Loucy (cell line): ENCODE measurements around the gene SLC35E4.

Experiments
- H2AFZ ChIP-seq: fragments of 200-600 bp; sonication (generic); 2 replicates; pipeline ENCODE4 v1.6.0; 2016; ENCODE audit warnings: antibody characterized with exemption, mild to moderate bottlenecking, low read length, moderate library complexity
- H3F3A ChIP-seq: fragments of 200-600 bp; 2 replicates; pipeline ENCODE4 v1.6.0; 2016; ENCODE audit warnings: antibody characterized with exemption, low read depth, mild to moderate bottlenecking
- H3K27me3 ChIP-seq: fragments of 200-600 bp; sonication (generic); 2 replicates; pipeline ENCODE4 v1.6.1; 2014; ENCODE audit warnings: low read length, mild to moderate bottlenecking; ENCODE audit not compliant: insufficient read depth, poor library complexity, severe bottlenecking
- H3K36me3 ChIP-seq: fragments of 200-600 bp; sonication (generic); 2 replicates; pipeline ENCODE4 v1.6.1; 2016; ENCODE audit warnings: low read length; ENCODE audit not compliant: insufficient read depth
- H3K4me1 ChIP-seq: fragments of 200-600 bp; sonication (generic); 2 replicates; pipeline ENCODE4 v1.5.1; 2014; ENCODE audit warnings: low read length, mild to moderate bottlenecking; ENCODE audit not compliant: insufficient read depth, poor library complexity, severe bottlenecking
- H3K4me2 ChIP-seq: fragments of 200-600 bp; sonication (generic); 2 replicates; pipeline ENCODE4 v1.6.0; 2014; ENCODE audit warnings: antibody characterized with exemption, low read length, low read depth, mild to moderate bottlenecking; ENCODE audit not compliant: poor library complexity, severe bottlenecking
- H3K4me3 ChIP-seq: fragments of 200-600 bp; sonication (generic); 2 replicates; pipeline ENCODE4 v1.5.1; 2014; ENCODE audit warnings: low read length, mild to moderate bottlenecking, mixed read lengths; ENCODE audit not compliant: poor library complexity, severe bottlenecking
- H3K79me2 ChIP-seq: fragments of 200-600 bp; sonication (generic); 2 replicates; pipeline ENCODE4 v1.6.1; 2014; ENCODE audit warnings: low read length; ENCODE audit not compliant: insufficient read depth
- H3K9ac ChIP-seq: fragments of 200-600 bp; sonication (generic); 2 replicates; pipeline ENCODE4 v1.6.0; 2014; ENCODE audit warnings: mild to moderate bottlenecking, low read depth, low read length, moderate library complexity; ENCODE audit not compliant: poor library complexity, severe bottlenecking
- H3K9me2 ChIP-seq: fragments of 200-600 bp; sonication (generic); replicated peaks from 2 replicates; pipeline ENCODE4 v1.6.1; 2016; ENCODE audit warnings: low read depth, low read length, mixed read lengths
- H3K9me3 ChIP-seq: fragments of 200-600 bp; sonication (generic); 2 replicates; pipeline ENCODE4 v1.6.1; 2014; ENCODE audit warnings: mild to moderate bottlenecking, antibody characterized with exemption, low read length, low read depth; ENCODE audit not compliant: insufficient read depth
- H4K20me1 ChIP-seq: fragments of 200-600 bp; sonication (generic); 2 replicates; pipeline ENCODE4 v1.6.0; 2014; ENCODE audit warnings: antibody characterized with exemption, low read length, mild to moderate bottlenecking; ENCODE audit not compliant: insufficient read depth, poor library complexity, severe bottlenecking
- EZH2phosphoT487 ChIP-seq: fragments of 200-600 bp; IDR thresholded peaks from 2 replicates; pipeline ENCODE4 v1.6.1; 2018; ENCODE audit warnings: antibody characterized with exemption, mild to moderate bottlenecking, moderate library complexity, borderline replicate concordance
- TF ChIP-seq, protein P1 (sequence below): fragments of 200-600 bp; sonication (generic); conservative IDR thresholded peaks from 2 replicates; pipeline ENCODE4 v1.5.1; 2014; ENCODE audit warnings: mild to moderate bottlenecking, antibody characterized with exemption, low read length

Gene SLC35E4

DNA sequence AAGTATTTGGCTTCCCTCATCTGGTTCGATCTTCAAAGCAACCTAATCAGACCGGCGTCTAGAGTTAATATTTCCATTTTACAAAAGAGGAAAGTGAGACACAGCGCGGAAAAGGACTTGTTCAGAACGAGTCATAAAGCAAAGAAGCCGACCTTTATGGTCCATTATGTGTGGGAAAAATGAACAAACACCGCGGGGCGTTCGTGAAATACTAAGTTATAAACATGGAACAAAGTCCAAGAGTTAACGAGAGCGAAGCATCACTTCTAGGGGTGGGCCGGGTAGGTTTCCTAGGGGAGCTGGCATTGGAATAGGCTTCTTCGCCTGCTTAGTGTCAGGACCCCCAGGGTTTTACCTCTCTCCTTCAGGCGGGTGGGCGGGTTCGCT, 31.5 kb downstream of the SLC35E4 start:
- Histone ChIP-seq H3K79me2 (no peaks in the 10 kb centered on the region), H3K9ac (peak overlapping the region; percentile 60), H2AFZ (peak overlapping the region; percentile 83), H3K27me3 (no peaks in the 10 kb centered on the region), H4K20me1 (no peaks in the 10 kb centered on the region), H3K9me3 (no peaks in the 10 kb centered on the region), H3K4me1 (peaks cover 8% of the 10 kb centered on the region), H3K9me2 (no peaks in the 10 kb centered on the region), H3K4me3 (peak overlapping the region; percentile 83), H3F3A (no peaks in the 10 kb centered on the region), H3K36me3 (no peaks in the 10 kb centered on the region), H3K4me2 (peak overlapping the region; percentile 96)
- TF ChIP-seq, protein P1, sequence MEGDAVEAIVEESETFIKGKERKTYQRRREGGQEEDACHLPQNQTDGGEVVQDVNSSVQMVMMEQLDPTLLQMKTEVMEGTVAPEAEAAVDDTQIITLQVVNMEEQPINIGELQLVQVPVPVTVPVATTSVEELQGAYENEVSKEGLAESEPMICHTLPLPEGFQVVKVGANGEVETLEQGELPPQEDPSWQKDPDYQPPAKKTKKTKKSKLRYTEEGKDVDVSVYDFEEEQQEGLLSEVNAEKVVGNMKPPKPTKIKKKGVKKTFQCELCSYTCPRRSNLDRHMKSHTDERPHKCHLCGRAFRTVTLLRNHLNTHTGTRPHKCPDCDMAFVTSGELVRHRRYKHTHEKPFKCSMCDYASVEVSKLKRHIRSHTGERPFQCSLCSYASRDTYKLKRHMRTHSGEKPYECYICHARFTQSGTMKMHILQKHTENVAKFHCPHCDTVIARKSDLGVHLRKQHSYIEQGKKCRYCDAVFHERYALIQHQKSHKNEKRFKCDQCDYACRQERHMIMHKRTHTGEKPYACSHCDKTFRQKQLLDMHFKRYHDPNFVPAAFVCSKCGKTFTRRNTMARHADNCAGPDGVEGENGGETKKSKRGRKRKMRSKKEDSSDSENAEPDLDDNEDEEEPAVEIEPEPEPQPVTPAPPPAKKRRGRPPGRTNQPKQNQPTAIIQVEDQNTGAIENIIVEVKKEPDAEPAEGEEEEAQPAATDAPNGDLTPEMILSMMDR = no peak
- TF ChIP-seq EZH2phosphoT487 = no peak

DNA sequence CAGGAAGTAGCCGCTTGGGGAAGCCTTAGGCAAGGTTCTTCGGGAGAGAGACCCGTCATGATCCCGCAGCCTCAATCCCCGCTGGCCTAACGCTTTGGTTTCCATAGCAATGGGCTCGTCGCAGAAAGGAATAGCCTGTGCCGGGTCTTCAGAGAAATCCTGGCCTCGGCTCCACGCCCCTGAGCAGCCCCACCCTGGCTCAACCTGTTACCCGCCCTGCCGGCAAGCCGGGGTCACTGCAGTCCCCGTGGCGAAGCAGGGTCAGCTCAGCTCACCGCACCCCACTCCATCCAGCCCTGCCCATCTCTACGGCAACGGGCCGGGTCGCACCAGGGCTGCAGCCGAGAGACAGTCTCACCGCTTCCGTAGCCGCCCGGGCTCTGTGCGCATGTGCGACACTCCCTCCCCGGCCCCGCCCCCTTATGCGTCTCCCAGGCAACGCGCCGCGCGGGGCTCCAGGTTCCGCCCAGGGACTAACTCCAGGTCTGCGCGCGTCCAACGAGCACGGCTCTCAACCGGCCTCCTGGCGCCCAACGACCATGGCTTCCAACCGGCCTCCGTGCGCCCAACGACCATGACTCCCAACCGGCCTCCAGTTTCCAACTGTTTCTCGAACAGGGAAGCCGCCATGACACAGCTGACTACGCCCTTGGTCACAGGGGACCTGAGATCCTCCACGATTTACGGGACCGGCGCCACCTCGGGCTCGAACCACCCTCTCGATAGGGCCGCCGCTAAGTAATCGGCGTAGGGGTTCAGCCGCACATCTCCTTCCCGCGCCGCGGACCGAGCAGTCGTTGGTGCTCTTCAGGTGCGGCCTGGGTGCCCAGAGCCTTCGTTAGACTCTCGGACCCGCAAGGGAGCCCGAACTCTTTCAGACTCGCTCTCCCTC, 32.2 kb downstream of the SLC35E4 start, which contains the start of gene DUSP18:
Gene DUSP18 (minus strand): TSS at position 382 of the 892 bp plus-strand sequence. CDS start 3,872 bp downstream, outside the sequence.
- H3F3A ChIP-seq = no peaks in the 10 kb centered on the region
- peak within 1 kb of the TSS; percentile 96 for H3K4me2 ChIP-seq
- H3K4me3 ChIP-seq = peak within 1 kb of the TSS; percentile 83
- no peaks in the 10 kb centered on the region for H3K9me2 ChIP-seq
- H2AFZ ChIP-seq = peak within 1 kb of the TSS; percentile 83
- H3K79me2 ChIP-seq = no peaks in the 10 kb centered on the region
- H3K9ac ChIP-seq = peak within 1 kb of the TSS; percentile 60
- peaks cover 8% of the 10 kb centered on the region for H3K4me1 ChIP-seq
- H3K27me3 ChIP-seq = no peaks in the 10 kb centered on the region
- H3K36me3 ChIP-seq = no peaks in the 10 kb centered on the region
- H3K9me3 ChIP-seq = no peaks in the 10 kb centered on the region
- H4K20me1 ChIP-seq = no peaks in the 10 kb centered on the region
- TF ChIP-seq EZH2phosphoT487 = no peak
- TF ChIP-seq, protein P1 = peak; percentile 45

DNA sequence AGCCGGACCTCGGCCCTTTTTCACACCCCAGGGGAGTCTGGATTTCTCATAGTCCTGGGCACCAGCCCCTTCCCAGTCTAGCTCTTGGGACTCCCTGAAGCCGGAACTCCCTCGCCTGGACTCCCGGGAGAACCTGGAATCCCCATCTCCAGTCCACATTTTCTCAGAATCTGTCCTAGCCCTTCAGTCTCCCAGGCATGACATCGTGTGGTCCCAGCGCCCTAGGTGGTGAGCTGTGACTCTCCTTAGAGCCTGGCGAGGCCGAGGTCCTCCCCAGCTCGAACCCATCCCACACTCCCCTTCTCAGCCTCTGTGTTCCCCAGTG, 32.8 kb downstream of the SLC35E4 start:
- no peaks in the 10 kb centered on the region for H3K9me3 ChIP-seq
- peak overlapping the region; percentile 96 for H3K4me2 ChIP-seq
- TF ChIP-seq, protein P1 = no peak
- no peak for TF ChIP-seq EZH2phosphoT487
- H3K9me2 ChIP-seq = no peaks in the 10 kb centered on the region
- no peaks in the 10 kb centered on the region for H3K27me3 ChIP-seq
- no peaks in the 10 kb centered on the region for H3K36me3 ChIP-seq
- no peak overlapping the region for H3K9ac ChIP-seq
- H3K4me1 ChIP-seq = peaks cover 8% of the 10 kb centered on the region
- no peaks in the 10 kb centered on the region for H3F3A ChIP-seq
- H4K20me1 ChIP-seq = no peaks in the 10 kb centered on the region
- H3K4me3 ChIP-seq = no peak overlapping the region
- H3K79me2 ChIP-seq = no peaks in the 10 kb centered on the region
- peak overlapping the region; percentile 83 for H2AFZ ChIP-seq
